GM21390 (cell line): Measurements from ENCODE around the gene SDR39U1.
A peak's percentile ranks its signal among the peaks of the same experiment; 100 is the strongest.
"Not testable (repeated sequence)": the region's sequence is repeated elsewhere in the genome, so short reads cannot be mapped to it uniquely, and the experiment has no call there.

Experiments used
- ATAC-seq: cut with Tn5 transposase; IDR thresholded peaks from one replicate; pipeline ENCODE4 v1.9.1; 2021; ENCODE audit not compliant: unreplicated experiment

The SDR39U1 gene, protein sequence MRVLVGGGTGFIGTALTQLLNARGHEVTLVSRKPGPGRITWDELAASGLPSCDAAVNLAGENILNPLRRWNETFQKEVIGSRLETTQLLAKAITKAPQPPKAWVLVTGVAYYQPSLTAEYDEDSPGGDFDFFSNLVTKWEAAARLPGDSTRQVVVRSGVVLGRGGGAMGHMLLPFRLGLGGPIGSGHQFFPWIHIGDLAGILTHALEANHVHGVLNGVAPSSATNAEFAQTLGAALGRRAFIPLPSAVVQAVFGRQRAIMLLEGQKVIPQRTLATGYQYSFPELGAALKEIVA

DNA sequence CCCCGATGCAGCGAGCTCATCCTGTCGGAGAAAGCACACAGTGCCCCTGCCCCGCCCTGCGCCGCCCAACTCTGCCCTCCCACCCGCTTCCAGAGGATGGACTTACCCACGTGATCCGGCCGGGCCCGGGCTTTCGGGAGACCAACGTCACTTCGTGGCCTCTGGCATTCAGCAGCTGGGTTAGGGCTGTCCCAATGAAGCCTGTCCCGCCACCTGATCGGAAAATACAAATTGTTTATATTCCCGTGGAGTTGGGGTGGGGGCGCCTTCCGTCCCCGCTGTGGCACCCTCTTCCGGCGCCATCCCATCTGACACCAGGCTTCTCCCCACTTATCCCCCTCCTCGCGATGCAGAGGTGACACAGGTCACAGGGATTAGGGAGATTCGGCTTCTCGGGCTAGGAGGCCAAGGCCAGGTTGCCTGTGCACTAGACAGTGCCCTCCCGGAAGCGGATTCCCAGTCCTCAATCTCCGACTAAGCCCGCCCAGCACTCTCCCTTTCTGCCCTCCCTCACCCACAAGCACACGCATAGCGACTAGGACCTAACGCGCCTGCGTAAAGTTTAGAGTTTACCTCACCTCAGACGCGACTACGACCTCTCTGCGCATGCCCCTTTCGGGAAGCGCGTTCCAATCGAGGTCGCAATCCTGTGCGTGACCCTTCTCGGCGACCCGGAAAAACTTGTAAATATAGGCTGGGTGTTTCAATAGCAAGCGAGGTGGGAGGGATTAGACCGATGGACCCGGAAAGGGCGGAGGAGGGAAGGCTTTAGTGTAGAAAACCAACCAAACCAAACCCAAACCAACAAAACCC lies at the start of gene SDR39U1:
Gene SDR39U1 (minus strand): TSS at position 537 of the 813 bp plus-strand sequence. CDS start 7 bp downstream, at position 530.
- ATAC-seq, result peak; percentile 86

DNA sequence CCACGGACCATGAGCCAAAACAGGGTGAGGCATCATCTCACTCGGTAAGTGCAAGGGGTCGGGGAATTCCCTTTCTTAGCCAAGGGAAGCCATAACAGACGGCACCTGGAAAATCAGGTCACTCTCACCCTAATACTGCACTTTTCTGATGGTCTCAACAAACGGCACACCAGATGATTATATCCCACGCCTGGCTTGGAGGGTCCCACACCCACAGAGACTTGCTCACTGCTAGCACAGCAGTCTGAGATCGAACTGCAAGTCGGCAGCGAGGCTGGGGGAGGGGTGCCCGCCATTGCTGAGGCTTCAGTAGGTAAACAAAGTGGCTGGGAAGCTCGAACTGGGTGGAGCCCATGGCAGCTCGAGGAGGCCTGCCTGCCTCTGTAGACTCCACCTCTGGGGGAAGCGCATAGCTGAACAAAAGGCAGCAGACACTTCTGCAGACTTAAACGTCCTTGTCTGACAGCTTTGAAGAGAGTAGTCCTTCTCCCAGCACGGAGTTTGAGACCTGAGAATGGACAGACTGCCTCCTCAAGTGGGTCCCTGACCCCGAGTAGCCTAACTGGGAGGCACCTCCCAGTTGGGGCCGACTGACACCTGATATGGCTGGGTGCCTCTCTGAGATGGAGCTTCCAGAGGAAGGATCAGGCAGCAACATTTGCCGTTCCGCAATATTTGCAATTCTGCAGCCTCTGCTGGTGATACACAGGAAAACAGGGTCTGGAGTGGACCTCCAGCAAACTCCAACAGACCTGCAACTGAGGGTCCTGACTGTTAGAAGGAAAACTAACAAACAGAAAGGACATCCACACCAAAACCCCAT lies 49.2 kb upstream of the SDR39U1 start:
- ATAC-seq, result not testable (repeated sequence)

DNA sequence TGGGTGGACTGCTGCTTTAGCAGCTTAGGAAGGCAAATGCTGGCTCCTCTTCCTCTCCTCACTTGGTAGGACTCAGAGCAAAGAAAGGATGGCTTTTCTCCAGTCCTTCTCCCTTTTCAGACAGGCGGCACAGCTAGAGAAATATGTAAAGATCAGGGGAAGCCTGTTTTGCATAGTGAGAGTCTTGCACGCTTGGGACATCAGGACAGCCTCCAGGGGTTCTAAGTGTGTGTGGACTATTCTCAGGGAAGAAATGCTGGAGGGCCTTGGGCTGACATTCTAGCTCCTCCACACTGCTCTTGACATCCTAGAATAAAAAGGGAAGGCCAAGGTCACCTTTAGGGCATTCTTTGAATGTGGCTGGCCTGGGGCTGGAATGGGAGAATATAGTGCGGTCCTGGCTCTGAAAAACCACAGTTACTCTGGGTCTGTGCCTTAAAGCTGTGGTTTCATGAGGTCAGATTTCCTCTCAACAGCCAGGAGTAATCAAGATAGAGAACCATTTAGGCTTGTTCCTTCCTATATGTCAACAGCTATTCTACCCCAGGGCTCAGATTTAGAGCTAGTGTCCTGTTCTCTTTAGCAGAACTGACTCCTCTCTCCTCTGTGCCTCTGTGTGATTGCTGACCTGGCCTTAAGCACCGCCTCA lies 41.2 kb upstream of the SDR39U1 start:
- peak; percentile 60 for ATAC-seq

DNA sequence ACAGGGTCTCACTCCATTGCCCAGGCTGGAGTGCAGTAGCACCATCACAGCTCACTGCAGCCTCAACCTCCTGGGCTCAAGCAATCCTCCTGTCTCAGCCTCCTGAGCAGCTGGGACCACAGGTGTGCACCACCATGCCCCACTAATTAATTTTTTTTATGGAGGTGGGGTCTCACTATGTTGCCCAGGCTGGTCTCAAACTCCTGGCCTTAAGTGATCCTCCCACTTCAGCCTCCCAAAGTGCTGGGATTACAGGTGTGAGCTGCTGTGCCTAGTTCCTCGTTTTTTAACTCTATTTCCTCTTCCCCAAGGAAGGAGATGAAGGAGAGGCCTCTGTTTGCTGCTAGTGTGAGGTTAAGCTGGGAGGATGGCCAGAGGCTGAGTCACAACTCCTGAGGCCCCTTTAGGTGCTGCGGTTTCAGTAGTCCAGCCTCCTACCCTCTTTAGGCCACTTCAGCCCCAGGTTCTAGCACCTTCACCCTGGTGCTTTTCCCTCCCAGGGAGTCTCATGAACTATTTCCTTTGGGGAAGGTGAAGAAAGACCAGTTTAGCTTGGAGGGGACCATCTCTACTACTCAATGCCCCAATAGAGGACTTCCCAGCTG lies 40.2 kb upstream of the SDR39U1 start:
- ATAC-seq, result not testable (repeated sequence)

DNA sequence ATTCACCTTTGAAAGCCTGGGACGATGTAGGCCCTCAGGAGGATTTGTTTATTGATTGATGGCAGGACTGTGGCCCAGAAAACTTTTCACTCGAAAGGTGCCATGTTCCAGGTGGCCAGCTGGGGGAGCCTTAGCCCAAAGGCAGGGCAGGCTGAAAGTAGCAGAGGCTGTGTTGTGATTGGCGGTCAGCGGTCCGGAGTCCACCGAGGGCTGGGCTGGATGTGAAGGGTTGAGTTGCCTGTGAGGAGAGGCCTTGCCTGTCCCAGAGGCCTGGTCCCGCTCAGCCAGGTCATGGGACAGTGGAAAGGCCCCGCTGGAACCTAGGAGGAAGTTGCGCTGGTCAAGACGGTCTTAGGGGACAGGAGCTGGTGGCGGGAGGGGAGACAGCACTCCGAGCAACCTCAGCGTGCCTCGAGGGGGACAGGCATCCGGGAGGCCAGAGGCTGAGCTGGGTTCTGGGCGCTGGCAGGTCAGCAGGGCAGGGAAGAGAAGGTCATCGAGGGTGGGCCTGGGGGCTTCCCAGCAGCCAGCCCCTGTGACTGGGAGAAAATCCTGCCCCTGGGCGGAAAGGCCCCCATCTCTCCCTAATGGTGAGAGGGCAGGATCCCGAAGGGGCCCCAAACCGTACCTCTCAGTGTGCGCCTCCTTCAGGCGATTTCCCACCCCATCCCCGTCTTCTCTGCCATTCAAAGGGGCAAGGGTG lies 39.2 kb upstream of the SDR39U1 start:
- ATAC-seq, result peak; percentile 61

DNA sequence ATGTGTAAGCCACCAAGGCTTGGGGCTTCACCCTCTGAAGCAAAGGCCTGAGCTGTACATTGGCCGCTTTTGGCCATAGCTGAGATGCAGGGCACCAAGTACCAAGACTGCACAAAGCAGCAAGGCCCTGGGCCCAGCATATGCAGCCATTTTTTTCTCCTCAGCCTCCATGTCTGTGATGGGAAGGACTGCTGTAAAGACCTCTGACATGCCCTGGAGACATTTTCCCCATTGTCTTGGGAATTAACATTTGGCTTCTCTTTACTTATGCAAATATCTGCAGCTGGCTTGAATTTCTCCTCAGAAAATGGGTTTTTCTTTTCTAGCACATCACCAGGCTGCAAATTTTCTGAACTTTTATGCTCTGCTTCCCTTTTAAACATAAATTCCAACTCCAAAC lies 37.4 kb upstream of the SDR39U1 start:
- ATAC-seq, result not testable (repeated sequence)

DNA sequence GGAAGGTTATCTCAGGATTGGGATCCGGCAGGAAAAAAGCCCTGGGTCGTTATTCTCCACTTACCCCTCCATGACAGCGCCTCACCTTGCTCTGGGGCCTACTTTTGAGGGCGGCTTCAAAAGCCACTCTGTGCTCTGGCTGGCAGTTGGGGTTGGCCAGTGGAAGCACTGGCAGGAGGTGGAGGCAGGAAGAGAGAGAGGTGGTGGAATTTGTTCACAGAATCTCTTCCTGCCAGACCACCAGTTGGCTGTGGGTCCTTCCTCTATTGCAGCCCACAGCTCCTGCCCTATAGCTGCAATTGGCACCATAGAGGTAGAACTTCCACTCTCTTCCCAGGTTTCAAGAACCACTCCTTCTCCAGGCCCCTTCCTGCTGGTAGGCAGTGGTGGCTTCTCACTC lies 32.7 kb upstream of the SDR39U1 start:
- no peak for ATAC-seq

DNA sequence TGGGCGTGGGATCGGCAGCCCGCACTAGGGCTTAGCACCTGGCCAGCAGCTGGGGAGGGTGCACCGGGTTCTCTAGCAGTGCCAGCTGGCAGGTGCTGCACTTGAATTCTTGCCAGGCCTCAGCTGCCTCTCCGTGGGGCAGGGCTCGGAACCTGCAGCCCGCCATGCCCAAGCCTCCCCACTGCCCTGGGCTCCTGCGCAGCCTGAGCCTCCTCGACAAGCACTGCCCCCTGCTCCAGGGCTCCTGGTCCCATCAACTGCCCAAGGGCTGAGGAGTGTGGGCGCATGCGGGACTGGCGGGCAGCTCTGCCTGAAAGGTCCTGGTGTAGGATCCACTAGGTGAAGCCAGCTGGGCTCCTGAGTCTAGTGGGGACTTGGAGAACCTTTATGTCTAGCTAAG lies 30.6 kb upstream of the SDR39U1 start:
- ATAC-seq, result no peak

DNA sequence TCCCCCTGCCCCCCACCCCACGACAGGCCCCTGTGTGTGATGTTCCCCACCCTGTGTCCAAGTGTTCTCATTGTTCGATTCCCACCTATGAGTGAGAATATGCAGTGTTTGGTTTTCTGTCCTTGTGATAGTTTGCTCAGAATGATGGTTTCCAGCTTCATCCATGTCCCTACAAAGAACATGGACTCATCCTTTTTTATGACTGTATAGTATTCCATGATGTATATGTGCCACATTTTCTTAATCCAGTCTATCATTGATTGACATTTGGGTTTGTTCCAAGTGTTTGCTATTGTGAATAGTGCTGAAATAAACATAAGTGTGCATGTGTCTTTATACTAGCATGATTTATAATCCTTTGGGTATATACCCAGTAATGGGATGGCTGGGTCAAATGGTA lies 27.9 kb upstream of the SDR39U1 start:
- not testable (repeated sequence) for ATAC-seq

DNA sequence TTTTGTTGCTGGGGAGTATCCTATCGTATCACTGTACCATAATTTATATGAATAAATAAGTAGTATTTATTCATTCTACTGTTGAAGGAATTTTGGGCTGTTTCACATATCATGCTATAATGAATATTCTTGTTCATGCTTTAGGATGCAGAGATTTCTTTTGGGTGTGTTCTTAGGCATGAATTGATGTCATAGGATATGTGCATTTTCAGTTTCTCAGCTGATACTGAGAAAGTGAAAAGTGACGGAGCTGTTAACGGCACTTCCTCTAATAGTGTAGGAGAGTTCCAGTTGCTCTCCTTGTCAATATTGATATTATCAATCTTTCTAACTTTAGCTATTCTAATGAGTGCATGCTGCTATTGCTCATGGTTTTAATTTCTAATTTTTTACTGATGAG lies 23.2 kb upstream of the SDR39U1 start:
- no peak for ATAC-seq

DNA sequence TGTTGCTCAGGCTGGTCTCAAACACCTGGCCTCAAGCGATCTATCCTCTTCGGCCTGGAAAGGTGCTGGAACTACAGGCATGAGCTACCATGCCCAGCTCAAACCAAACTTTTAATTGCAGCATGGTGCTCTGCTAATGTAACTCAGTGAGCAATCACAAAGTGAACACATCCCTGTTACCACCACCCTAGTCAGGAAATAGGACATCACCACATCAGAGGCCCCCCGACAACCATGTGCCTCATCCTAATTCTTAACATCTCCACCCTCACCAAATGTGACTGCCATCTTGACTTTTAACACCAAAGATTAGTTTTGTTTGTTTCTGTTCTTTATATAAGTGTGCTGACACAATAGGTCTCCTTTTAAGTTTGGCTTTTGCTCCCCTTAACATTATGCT lies 22.8 kb upstream of the SDR39U1 start:
- ATAC-seq, result no peak

DNA sequence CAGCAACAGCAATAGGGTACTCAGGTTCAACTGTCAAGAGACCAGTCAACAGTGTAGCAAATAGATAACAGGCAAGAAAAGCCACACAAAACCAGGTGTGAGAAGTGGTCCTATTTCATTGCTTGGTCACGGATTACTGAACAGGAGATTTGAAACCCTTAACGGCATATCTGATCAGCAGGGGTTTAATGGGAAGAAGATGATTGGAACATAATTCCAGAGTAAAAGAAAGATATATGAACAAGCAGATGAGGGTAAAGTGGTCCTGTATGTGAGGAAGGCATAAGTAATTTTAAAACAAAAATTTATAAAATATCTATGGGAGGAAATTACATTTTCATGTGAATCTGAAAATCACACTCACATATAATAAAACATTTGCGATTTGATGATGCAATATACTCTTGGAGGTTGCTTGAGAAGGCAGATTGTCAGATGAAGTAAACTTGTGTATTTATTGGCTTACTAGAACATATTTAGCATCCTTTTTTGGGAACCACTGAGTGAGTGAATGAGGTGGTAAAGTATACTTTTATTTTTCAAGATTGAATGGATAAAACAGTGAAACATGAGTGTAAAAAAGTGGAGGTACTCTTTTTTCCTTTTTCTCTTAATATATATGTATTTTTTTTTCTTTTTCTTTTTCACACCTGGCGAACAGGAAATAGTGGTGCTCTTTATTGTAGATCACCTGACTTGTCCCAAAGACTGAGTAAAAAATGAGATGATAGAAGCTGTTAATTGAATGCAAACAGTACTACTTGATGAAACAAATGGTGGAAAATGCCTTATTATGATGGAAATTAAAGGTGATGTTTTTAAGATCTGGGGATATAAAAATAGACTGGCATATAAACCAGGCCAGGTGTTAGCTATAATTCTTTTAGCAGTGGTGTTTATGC lies 21.6 kb upstream of the SDR39U1 start:
- no peak for ATAC-seq

DNA sequence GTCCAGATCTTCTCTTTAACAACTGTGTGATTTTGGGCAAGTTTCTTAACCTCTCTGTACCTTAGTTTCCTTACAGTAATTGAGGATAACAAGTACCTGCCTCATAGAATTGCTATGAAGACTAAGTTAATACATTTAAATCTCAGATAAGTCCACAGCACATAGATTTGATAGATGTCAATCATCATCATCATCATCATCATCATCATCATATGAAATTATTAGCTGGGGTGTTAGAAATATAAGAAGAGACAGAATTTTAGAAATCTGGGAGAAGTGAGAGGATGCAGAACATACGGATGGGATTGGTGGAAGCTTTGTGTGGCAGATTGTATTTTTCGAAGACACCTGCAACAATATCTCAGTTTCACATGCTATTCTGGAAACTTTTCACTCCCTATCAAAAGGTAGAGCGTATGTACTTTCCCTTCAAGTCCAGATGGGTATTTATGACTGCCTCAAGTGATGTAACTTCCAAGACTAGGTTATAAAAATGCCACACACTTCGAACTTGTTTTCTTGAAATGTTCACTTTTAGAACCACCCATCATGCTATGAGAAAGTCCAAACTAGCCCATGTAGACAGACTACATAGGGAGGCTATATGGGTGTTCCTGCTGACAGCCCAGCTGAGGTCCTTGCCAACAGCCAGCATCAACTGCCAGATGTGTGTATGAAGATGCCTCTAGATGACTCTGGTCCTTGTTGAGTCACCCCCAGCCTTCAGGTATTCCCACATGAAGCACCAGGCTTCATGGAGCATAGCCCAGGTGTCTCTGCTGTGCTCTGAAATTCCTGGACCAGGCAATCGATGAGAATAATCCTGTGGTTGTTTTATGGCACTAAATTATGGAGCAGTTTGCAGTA lies 20.7 kb upstream of the SDR39U1 start:
- ATAC-seq, result no peak

DNA sequence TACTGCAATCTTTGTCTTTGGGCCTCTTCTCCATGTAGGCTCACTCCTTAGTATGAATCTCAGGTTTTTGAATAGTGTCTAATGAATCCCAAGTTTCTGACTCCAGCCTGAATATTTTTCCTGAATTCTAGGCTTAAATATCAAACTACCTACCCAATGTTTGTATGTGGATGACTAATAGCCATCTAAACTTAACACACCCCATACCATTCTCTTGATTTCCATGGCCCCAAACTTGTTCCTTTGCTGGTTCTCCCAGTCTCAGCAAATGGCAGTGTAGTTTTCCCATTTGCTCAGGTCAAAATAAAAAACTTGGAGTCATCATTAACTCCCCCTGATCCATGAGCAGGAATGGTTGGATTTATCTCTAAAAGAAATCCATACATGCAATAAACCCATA lies 18.8 kb upstream of the SDR39U1 start:
- ATAC-seq, result no peak

DNA sequence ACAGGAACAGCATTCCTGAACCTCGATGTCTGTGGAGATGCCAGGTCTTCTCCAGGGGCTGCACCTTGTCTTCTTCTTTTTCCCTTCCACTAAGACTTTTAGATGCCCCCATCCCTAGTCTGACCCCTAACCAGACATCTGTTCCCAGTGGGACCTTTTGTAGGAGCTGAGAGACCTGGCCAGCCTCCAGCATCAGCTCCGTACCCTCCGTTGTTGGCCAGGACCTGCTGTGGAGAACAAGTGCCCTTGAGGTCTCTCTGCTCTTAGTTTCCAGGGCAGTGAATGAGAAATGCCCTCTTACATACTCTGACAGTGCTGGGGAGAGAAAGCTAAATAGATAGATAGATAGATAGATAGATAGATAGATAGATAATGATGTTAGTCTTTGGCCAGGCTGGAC lies 16.8 kb upstream of the SDR39U1 start:
- ATAC-seq, result no peak

DNA sequence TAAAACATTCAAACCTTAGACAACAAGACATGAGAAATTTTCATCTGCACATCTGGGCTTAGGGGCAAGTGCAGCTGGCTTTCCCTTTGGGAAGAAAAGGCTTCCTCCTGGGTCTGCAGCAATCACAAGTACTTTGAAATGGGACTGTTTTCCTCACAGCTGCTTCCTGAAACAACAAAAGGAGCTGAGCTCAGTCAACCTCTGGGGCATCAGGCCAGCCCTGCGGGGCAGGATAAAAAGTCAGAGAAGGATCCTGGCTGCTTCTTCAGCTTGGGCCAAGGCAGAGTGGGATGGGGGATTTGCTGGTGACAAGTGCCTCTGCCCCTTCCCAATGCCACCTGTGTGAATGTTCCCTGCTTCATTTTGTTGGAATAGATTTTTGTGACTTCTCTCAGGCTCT lies 16.2 kb upstream of the SDR39U1 start:
- no peak for ATAC-seq

DNA sequence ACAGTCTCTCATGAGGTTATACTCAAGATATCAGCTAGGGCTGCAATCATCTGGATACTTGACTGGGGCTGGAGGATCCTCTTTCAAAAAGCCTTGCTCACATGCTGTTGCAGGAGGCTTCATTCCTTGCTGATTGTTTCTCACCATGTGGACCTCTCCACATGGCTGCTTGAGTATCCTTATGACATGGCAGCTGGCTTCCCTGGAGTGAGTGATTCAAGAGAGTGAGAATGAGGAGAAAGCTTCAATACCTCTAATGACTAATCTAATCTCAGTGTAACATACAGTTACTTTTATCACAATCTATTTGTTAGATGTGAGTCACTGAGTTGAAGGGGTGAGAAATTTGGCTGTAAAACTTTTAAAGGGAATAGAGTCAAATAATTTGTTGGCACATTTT lies 14.4 kb upstream of the SDR39U1 start:
- no peak for ATAC-seq

DNA sequence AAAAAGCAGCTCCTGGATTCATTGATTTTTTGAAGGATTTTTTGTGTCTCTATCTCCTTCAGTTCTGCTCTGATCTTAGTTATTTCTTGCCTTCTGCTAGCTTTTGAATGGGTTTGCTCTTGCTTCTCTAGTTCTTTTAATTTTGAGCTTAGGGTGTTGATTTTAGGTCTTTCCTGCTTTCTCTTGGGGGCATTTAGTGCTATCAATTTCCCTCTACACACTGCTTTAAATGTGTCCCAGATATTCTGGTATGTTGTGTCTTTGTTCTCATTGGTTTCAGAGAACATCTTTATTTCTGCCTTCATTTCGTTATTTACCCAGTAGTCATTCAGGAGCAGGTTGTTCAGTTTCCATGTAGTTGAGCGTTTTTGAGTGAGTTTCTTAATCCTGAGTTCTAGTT lies 8.3 kb upstream of the SDR39U1 start:
- not testable (repeated sequence) for ATAC-seq
